GM18870 (cell line): Measurements from ENCODE around the gene SLC11A1.

Source experiments
- ATAC-seq: cut with Tn5 transposase; IDR thresholded peaks from one replicate; pipeline ENCODE4 v1.9.1; 2021; ENCODE audit warnings: moderate library complexity; ENCODE audit not compliant: unreplicated experiment

The SLC11A1 gene, protein sequence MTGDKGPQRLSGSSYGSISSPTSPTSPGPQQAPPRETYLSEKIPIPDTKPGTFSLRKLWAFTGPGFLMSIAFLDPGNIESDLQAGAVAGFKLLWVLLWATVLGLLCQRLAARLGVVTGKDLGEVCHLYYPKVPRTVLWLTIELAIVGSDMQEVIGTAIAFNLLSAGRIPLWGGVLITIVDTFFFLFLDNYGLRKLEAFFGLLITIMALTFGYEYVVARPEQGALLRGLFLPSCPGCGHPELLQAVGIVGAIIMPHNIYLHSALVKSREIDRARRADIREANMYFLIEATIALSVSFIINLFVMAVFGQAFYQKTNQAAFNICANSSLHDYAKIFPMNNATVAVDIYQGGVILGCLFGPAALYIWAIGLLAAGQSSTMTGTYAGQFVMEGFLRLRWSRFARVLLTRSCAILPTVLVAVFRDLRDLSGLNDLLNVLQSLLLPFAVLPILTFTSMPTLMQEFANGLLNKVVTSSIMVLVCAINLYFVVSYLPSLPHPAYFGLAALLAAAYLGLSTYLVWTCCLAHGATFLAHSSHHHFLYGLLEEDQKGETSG

DNA sequence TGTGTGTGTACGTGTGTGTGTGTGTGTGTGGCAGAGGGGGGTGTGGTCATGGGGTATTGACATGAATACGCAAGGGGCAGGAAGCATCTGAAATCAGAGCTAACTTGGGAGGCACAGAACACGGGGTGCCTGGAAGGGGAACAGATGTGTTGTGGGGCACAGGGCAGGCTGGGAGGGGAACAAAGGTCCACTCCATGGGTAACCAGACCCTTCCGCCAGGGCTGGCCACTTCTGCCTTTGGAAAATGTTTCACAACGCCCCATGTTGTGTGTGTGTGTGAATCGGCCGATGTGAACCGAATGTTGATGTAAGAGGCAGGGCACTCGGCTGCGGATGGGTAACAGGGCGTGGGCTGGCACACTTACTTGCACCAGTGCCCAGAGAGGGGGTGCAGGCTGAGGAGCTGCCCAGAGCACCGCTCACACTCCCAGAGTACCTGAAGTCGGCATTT, at the start of gene SLC11A1:
Gene SLC11A1 (plus strand): TSS at position 358 of the 451 bp plus-strand sequence. CDS start 96 bp downstream, outside the sequence.
- ATAC-seq = no peak

DNA sequence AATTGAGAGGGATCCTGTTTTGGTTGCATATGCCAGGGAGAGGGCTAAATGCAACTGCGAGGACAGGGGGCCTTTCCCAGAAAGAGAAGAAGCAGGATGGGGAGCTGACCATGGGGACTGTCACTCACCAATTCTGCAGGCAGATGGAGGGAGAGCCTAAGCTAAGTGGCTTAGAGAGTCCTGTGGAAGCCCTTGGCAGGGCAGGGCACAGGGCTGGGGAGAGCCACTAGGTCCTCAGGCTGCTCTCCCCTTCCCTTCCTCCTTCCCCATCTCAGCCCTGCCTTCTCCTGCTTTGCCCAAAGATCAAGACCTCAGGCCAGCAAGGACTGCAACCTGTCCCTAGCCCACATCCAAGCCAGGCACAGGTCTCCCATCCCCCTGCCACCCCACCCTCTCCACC, 49.8 kb upstream of the SLC11A1 start:
- no peak for ATAC-seq

DNA sequence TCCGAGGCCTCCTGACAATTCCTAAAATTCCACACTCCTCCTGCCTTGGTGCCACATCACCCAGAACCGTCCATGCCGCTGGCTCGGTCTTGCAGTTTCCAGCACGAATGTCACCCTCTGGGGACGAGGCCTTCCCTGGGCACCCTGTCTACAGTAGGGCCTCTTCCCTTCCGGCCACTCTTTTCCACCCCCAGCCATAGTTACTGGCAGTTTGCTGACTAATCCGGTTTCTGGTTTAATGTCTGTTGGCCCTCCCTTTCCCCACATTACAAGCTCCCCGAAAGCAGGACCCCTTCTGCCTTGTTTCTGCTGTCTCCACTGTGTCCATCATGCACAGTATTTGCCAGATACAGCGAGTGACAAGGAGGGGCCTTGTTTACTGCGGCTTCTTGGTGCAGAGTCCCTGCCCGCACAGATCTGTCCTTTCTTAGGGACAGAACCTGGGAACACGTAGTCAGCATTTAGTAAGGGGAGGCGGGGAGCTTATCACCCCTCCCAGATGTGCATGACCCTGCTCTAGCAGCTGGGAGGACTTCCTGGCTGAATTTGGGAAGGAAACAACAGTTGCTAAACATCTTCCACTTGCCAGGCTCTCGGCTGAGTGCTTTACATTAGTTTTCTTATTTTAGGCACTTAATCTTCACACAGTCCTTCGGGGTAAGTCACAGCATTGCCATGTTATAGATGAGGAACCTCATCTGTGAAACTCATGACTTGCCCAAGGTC, 49.0 kb upstream of the SLC11A1 start:
- no peak for ATAC-seq

DNA sequence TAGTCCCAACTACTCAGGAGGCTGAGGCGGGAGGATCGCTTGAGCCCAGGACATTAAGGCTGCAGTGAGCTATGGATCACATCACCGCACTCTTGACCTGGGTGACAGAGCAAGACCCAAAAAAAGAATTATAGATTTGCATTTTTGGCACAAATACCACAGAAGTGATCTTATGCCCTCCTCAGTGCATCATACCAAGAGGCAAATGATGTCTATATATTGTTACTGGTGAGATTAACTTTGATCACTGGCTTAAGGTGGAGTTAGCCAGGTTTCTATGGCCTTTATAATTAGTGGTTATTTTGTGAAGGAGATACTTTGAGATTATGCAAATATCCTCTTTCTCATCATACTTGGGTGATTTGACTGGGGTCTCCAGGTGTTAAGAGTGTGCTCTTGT, 47.5 kb upstream of the SLC11A1 start:
- no peak for ATAC-seq

DNA sequence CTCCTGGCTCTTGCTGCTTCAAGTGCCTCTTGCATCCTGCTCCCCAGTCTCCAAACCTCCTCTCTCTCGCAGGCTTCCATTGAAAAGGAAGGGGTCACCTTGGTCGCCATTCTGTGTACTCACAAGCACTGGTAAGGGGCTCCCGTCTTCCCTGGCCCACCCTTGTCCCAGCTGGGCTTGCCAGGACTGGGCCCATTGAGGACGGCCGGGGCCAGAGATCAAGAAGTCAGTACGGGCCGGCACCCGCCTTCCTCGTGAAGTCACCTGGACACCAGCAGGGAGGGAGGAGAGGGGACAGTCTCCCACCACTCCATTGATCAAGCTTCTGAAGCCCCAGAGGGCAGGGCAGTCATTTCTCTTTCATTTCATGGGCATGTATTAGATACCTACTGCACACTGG, 41.4 kb upstream of the SLC11A1 start:
- ATAC-seq = no peak

DNA sequence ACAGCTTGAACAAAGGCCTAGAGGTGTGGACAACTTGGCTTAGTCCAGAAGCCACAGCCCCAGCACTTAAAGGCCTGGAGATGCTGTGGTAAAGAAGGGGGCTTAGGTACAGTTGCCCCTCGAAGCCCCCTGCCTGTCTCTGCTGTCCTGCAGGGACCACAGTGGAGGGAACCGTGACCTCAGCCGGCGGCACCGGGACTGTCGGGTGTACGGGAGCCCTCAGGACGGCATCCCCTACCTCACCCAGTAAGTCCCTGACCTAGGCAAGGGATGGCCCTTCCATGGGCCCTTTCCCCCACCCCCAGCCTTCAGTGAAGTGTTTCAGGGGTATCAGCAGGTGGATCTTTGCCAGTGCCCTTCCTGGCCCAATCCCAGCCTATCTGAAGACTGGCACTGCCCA, 40.7 kb upstream of the SLC11A1 start:
- ATAC-seq = no peak

DNA sequence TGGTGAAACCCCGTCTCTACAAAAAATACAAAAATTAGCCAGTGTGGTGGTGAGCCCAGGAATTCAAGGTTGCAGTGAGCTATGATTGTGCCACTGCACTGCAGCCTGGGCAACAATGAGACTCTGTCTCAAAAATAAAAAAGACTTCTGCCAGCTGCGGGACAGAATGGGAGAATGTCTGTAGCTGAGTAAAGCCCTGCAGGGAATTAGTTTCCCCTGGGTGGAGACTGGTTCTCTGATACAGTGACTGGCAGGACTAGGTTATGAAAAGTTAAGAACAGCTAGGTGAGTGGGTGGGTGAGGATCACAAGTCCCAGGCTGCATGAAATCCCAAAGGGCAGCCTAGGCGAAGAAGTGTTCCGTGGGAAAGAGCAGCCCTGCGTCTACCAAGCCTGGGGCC, 39.2 kb upstream of the SLC11A1 start:
- ATAC-seq = no peak

DNA sequence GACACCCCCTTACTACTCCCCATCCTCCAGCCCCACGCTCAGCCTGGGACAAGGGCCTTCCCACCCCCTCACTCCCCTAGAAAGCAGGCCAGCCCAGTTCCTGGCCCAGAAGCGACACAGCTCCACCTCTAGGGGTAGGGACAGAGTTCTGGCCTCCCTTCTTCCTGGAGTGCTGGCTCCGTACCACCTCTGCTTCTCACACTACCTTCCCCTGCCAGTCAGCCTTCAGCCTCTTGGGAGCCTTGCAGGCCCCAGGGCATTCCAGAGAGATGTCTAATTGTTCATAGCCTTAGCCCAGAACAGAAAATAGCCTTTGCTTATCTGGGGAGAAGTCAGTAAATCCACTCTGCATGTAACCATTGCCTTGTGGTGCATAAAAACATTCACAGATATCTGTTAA, 38.5 kb upstream of the SLC11A1 start:
- no peak for ATAC-seq

DNA sequence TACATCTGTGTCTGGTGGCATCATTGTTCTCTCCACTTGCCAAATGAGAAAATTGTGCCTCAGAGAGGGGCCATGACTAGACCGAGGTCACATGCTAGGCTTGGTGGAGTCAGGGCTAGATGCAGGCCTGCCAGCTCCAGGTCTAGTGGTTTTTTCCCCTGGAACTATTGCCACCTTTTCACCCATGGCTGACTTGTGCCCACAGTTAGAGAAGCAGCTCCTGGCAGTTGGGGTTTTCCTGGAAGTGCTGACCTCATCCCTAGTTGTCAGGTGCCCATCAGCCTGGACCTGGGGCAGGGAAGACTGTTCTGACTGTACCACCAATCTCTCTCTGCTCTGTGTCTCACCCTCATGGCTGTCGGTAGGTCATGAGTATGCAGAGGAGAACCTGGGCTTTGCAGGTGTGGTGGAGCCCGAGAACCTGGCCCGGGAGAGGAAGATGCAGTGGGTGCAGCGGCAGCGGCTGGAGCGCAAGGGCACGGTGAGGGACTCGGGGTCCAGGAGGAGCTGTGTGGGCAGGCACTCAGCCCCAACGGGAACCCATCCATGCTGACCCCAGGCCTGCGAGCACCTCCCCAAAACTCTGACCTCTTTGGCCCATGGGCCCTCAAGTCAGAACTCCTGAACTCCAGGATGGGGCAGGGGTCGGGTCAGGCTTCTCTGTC, 37.9 kb upstream of the SLC11A1 start:
- ATAC-seq = no peak

DNA sequence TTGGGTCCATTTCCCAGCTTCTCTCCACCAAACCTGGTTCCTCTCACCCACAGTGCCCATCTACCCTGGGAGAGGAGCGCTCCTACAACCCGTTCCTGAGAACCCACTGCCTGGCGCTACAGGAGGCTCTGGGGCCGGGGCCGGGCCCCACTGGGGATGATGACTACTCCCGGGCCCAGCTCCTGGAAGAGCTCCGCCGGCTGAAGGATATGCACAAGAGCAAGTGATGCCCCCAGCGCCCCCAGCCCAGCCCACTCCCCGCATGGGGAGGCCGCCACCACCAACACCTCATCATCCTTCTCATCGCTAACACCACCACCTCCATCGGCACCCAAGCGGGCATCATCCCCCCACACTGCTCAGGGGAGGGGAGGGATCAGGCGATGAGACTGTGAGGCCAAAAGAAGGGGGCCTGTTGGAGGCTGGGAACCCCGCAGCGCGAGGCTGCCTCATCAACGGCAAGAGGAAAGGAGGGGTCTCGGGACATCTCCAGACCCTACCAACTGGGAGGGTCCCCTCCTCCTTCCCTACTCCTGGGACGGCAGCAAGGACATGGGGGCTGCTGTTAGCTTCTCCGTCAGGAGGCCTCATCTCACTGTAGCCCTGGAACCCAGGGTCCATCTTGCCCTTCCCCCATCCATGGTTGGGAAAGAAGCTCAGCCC, 37.2 kb upstream of the SLC11A1 start:
- ATAC-seq = no peak

DNA sequence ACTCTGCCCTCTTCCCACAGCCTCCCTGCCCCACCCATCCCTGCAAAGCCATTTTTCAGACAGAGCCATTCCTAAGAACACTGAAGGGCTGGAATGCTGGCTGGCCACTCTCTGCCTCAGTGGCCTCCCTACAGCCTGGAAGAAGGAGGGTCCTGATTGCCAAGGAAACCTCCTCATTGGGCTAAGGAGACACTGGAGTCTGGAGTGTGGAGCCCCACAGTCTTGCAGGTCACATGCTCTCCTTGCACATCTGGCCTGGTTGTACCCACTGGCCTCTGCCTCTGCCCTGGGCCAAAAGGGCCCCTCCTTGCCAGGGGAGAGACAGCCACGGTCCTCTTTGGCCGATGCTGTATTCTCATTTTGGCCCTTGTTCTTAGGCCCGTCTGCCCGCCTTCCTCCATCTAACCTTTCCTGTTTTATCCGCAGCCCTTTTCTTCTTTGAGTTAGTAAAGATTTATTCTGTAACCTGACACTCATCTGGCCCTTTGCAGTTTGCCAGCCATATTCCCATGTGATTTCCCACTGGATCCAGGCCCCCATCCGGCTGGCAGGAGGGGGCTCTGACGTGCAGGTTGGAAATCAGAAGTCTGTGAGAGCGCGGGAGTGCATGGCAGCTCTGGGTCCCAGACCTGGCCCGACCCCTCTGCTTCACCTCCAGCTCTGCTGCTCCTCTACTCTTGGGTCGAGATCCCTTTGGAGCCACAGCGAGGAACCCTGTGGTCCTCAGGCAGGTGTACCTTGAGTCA, 36.4 kb upstream of the SLC11A1 start:
- no peak for ATAC-seq

DNA sequence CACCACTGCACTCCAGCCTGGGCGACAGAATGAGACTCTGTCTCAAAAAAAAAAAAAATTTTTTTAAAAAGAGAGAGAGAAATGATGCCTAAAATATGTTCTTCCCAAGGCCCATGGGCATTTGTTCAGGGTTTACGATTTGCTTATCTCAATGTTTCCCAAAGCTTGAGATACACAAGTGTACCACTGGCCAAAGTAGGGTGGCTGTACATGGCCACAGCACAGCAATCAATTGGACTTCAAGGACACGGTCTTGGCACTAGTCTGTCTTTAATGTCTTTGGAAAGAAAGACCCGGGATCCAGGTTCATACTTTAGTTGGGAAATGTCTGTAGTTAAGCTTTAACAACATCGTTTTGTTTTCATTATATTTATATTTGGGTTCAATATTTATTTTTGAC, 34.9 kb upstream of the SLC11A1 start:
- ATAC-seq = no peak

DNA sequence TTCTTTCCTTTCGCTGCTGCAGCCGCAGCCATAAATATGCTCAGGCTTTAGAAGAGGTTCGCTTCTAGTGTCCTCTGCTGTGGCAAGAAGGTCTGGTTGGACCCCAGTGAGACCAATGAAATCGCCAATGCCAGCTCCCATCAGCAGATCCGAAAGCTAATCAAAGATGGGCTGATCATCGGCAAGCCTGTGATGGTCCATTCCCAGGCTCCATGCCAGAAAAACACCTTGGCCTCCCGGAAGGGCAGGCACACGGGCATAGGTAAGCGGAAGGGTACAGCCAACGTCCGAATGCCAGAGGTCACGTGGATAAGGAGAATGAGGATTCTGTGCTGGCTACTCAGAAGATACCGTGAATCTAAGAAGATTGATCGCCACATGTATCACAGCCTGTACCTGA, 28.0 kb upstream of the SLC11A1 start:
- no peak for ATAC-seq

DNA sequence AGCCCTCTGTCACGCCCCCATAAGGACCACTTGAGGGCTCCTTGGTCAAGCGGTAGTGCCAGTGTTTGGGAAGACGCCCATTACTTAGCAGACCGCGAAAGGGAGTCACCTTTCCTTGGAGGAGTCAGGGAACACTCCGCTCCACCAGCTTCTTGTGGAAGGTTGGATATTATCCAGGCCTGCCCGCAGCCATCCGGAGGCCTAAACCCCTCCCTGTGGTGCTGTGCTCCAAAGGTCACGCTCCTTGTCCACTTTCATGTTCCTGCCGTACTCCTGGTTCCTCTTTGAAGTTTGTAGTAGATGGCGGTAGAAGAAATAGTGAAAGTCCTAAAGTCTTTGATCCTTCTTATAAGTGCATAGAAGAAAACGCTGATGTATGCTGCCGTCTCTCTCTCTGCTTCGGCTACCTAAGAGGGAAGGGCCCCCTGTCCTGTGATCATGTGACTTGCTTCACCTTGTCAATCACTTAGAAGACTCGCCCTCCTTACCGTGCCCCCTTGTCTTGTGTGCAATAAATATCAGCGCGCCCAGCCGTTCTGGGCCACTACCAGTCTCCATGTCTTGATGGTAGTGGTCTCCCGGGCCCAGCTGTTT, 27.1 kb upstream of the SLC11A1 start:
- ATAC-seq = no peak

DNA sequence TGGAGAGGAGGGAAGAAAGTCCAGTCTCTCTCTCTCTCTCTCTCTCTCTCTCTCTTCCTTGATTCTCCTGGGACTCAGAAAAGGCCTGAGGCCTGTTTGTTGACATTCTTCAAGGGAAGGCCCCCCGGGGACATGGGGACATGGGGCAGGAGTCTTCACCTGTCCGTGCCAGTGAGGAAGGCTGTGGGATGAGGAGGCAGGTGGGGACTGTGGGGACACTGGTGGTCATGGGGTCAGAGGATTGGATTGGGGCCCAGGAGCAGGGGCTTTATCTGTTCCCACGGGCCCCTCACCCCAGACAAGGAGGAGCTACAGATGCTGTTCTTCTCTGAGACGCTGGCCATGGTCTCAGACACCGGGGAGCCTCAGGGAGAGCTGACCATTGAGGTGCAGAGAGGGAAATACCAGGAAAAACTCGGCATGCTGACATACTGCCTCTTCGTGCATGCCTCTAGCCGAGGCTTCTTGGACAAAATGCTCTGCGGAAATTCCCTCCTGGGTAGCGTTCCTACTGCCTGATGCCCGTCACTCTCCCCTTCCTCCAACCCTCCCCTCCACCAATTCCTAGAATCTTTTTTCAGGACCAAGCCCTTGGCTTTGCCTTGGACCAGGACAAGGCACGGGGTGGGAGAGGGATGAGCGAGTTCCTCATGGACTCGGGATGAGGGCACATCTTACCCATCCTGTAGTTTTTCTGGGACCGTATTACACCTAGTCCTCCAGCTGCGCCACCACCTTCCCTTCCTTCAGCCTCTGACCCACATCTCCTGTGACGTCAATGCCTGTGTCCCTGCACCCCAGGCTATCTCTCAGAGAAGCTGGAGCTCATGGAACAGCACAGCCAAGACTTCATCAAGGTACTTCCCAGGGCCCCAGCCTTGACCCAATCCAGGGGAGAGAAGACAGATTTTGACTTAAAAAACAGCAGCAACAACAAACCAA, 24.6 kb upstream of the SLC11A1 start:
- ATAC-seq = no peak

DNA sequence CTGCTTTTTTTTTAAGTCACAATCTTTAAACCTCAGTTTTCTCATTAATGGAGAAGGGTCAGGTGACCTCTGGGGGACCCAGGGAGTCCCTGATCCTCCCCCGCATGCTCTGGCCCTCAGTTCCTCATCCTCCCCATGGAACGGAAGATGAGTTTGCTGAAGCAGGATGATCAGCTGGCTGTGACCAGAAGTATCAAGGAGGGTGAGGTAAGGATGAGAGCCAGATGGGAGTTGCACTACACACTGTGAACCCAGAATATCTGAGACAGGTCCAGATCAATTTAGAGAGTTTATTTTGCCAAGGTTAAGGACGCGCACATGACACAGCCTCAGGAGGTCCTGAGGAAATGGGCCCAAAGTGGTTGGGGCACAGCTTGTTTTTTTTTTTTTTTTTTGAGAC, 21.6 kb upstream of the SLC11A1 start:
- ATAC-seq = no peak

DNA sequence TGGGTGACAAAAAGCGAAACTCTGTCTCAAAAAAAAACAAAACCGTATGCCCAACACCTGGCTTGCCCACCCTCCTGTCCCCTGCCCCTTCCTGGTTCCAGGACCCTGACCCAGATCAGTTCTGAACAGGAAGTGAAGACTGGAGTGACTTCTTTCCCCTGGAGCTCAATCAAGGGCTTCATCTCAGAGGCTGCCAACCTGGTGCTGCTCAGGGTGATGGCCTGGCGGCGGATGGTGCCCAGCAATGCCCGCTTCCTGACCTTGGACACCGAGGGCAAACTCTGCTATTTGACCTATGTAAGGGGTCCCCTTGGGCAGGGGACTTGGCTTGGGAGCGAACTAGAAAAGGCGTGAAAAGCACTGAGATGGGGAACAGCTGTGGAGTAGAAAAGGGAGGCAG, 19.5 kb upstream of the SLC11A1 start:
- ATAC-seq = no peak

DNA sequence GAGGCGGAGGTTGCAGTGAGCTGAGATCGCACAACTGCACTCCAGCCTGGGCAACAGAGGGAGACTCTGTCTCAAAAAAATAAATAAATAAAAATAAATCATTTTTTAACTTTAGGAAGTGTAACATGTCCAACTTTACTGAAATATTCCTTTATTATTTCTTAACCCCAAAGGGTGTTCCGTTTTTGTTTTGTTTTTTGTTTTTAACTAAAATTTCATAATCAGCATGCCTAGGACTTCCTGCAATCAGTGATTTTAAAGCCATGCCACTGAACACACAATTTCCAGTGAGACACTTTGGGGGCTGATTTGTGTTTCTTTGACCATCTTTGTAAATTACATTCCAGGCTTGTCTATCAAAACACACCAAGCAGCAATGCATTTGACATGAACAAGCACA, 18.3 kb upstream of the SLC11A1 start:
- no peak for ATAC-seq

DNA sequence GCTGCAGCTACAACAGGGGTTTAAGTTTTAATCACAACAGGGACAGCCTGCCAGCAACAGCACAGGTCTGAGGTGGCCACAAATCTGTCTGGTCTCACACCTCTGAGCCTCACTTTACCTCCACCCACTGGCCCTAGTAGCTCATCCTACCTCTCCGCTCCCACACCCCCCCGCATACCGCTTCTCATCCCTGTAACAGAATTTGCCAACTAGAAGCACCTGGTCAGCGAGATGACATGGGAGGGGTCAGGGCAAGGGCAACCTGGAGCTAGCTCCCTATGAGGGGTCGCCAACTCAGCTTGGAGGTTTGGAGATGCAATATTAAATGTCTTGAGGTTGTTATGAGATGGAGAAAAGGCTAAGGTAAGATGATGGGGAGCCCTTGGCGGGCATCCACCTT, 17.9 kb upstream of the SLC11A1 start:
- no peak for ATAC-seq
